Neural progenitor cell (in vitro differentiated cells): ENCODE results near the gene SERPINE2. TPM values are rescaled to one million over a fixed set of nuclear protein-coding genes. Genes with fewer than 3 reads are reported as not detected.

Experiments used
- DNase-seq: peaks from one replicate; pipeline ENCODE4 v3.0.0-alpha.2; 2016; ENCODE audit warnings: low spot score
- H2AFZ ChIP-seq: fragments of 200-600 bp; sonication (generic); replicated peaks from 2 replicates; pipeline ENCODE4 v1.6.1; 2016; ENCODE audit warnings: antibody characterized with exemption
- H3F3A ChIP-seq: fragments of 200-600 bp; sonication (generic); 2 replicates; pipeline ENCODE4 v1.6.1; 2016; ENCODE audit warnings: antibody characterized with exemption, low read depth
- H3K27ac ChIP-seq: fragments of 200-600 bp; sonication (generic); 2 replicates; pipeline ENCODE4 v1.5.1; 2016; ENCODE audit warnings: mild to moderate bottlenecking
- H3K27me3 ChIP-seq: fragments of 200-600 bp; sonication (generic); 2 replicates; pipeline ENCODE4 v1.6.1; 2016; ENCODE audit warnings: mild to moderate bottlenecking, moderate library complexity
- H3K36me3 ChIP-seq: fragments of 200-600 bp; sonication (generic); 2 replicates; pipeline ENCODE4 v1.5.1; 2016
- H3K4me1 ChIP-seq: fragments of 200-600 bp; sonication (generic); 2 replicates; pipeline ENCODE4 v1.6.1; 2016; ENCODE audit warnings: mixed run types
- H3K4me2 ChIP-seq: fragments of 200-600 bp; sonication (generic); 2 replicates; pipeline ENCODE4 v1.6.1; 2016
- H3K4me3 ChIP-seq: fragments of 200-600 bp; sonication (generic); 2 replicates; pipeline ENCODE4 v1.5.1; 2016
- H3K79me2 ChIP-seq: fragments of 200-600 bp; sonication (generic); 2 replicates; pipeline ENCODE4 v1.6.1; 2016; ENCODE audit warnings: low read depth
- H3K9ac ChIP-seq: fragments of 200-600 bp; sonication (generic); 2 replicates; pipeline ENCODE4 v1.6.1; 2016
- H3K9me3 ChIP-seq: fragments of 200-600 bp; sonication (generic); 2 replicates; pipeline ENCODE4 v1.5.1; 2016; ENCODE audit warnings: low read depth
- H4K20me1 ChIP-seq: fragments of 200-600 bp; sonication (generic); 2 replicates; pipeline ENCODE4 v1.6.1; 2016; ENCODE audit warnings: low read depth
- H3K27ac Mint-ChIP-seq: 3 replicates; pipeline ENCODE4 v1.8.0; 2021; ENCODE audit warnings: mixed read lengths
- H3K27me3 Mint-ChIP-seq: 2 replicates; pipeline ENCODE4 v1.8.0; 2022; ENCODE audit warnings: low read depth, mild to moderate bottlenecking, inconsistent platforms, moderate library complexity, mixed read lengths; ENCODE audit not compliant: insufficient read depth
- H3K36me3 Mint-ChIP-seq: 3 replicates; pipeline ENCODE4 v1.8.0; 2021; ENCODE audit warnings: mixed read lengths
- H3K4me1 Mint-ChIP-seq: 3 replicates; pipeline ENCODE4 v1.8.0; 2021; ENCODE audit warnings: mixed read lengths
- H3K4me3 Mint-ChIP-seq: 3 replicates; pipeline ENCODE4 v1.8.0; 2021; ENCODE audit warnings: mild to moderate bottlenecking, moderate library complexity, mixed read lengths
- H3K9me3 Mint-ChIP-seq: 3 replicates; pipeline ENCODE4 v1.8.0; 2020; ENCODE audit warnings: mixed read lengths
- EZH2 ChIP-seq: fragments of 200-600 bp; sonication (generic); IDR thresholded peaks from 2 replicates; pipeline ENCODE4 v1.6.1; 2017; ENCODE audit warnings: antibody characterized with exemption, mild to moderate bottlenecking, moderate library complexity
- EZH2phosphoT487 ChIP-seq: fragments of 200-600 bp; sonication (generic); IDR thresholded peaks from 2 replicates; pipeline ENCODE4 v1.6.1; 2017; ENCODE audit warnings: antibody characterized with exemption
- total RNA-seq: library from RNA; depleted of rRNA; stranded (reverse); fragments of >200 nt; gene quantifications from 2 replicates; pipeline ENCODE4 v1.2.3, GENCODE V29; 2015; ENCODE audit warnings: low replicate concordance
- TF ChIP-seq, protein P1 (sequence below): fragments of 200-600 bp; sonication (generic); IDR thresholded peaks from 2 replicates; pipeline ENCODE4 v1.5.1; 2017; ENCODE audit warnings: antibody characterized with exemption, mild to moderate bottlenecking

SERPINE2 gene
- total RNA-seq, 1 donor from 2014 or later: 28.8 TPM

GRCh38 chr2:223952280-223952968 lies 86.7 kb downstream of the SERPINE2 start:
- H3K27ac Mint-ChIP-seq: peak overlapping the region; percentile 4
- no peaks in the 10 kb centered on the region for H3K27me3 ChIP-seq
- no peaks in the 10 kb centered on the region for H4K20me1 ChIP-seq
- no peaks in the 10 kb centered on the region for H3K9me3 Mint-ChIP-seq
- H3K9me3 ChIP-seq: no peaks in the 10 kb centered on the region
- H3K4me3 Mint-ChIP-seq: no peak overlapping the region
- H3K9ac ChIP-seq: no peak overlapping the region
- H3F3A ChIP-seq: peaks cover 68% of the 10 kb centered on the region
- H3K36me3 ChIP-seq: no peaks in the 10 kb centered on the region
- peaks cover 6% of the 10 kb centered on the region for H3K27me3 Mint-ChIP-seq
- peak; percentile 89 for DNase-seq
- peaks cover 34% of the 10 kb centered on the region for H3K4me1 Mint-ChIP-seq
- H3K4me2 ChIP-seq: peak overlapping the region; percentile 73
- H3K36me3 Mint-ChIP-seq: no peaks in the 10 kb centered on the region
- peak; percentile 67 for TF ChIP-seq EZH2phosphoT487
- TF ChIP-seq EZH2: no peak
- H3K4me3 ChIP-seq: peak overlapping the region; percentile 15
- H3K4me1 ChIP-seq: peaks cover 65% of the 10 kb centered on the region
- no peak overlapping the region for H2AFZ ChIP-seq
- H3K79me2 ChIP-seq: peaks cover 2% of the 10 kb centered on the region
- H3K27ac ChIP-seq: peak overlapping the region; percentile 99

DNA sequence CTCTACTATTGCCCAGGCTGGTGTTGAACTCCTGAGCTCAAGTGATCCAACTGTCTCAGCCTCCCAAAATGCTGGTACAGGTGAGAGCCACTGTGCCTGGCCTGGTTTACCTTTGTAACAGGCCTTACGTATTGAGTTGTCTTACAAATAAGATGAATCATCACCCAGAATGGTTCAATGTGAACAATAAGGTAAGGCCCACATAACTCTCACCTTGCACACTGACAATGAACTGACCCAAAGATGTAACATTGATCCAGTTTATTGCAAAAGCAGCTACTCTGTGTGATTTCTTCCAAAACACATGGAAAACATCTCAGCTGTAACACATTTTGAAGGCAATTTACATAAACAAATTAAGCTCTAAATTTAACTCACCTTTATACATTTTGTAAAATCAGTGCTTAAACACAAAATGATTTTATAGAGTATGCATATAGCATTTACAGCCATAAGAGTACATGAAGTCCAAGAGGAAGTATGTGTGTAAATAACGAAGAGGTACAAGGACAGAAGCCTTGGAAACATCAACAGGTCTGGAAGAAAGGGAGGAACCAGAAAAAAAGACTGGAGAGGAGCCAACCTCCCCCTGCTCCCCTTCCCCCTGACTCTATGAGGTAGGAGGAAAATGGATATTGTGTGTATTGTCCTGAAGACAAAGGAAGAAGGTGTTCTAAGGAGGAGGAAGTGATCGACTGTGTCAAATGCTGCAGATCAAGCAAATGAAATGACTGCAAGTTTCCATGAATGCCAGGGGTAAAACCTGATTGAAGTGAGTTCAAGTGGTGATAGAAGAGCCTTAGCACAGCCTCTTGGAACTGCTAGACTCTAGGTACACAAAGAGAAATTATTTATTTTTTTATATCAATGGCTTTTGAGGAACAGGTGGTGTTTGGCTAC lies 88.4 kb downstream of the SERPINE2 start:
- TF ChIP-seq EZH2phosphoT487: no peak
- no peak for TF ChIP-seq EZH2
- TF ChIP-seq, protein P1, sequence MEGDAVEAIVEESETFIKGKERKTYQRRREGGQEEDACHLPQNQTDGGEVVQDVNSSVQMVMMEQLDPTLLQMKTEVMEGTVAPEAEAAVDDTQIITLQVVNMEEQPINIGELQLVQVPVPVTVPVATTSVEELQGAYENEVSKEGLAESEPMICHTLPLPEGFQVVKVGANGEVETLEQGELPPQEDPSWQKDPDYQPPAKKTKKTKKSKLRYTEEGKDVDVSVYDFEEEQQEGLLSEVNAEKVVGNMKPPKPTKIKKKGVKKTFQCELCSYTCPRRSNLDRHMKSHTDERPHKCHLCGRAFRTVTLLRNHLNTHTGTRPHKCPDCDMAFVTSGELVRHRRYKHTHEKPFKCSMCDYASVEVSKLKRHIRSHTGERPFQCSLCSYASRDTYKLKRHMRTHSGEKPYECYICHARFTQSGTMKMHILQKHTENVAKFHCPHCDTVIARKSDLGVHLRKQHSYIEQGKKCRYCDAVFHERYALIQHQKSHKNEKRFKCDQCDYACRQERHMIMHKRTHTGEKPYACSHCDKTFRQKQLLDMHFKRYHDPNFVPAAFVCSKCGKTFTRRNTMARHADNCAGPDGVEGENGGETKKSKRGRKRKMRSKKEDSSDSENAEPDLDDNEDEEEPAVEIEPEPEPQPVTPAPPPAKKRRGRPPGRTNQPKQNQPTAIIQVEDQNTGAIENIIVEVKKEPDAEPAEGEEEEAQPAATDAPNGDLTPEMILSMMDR: no peak
- Mint-ChIP-seq H3K4me1 (peaks cover 37% of the 10 kb centered on the region), H3K4me3 (no peak overlapping the region), H3K9me3 (no peaks in the 10 kb centered on the region), H3K27ac (peak overlapping the region; percentile 40), H3K36me3 (no peaks in the 10 kb centered on the region), H3K27me3 (no peaks in the 10 kb centered on the region)
- no peaks in the 10 kb centered on the region for H3K9me3 ChIP-seq
- no peaks in the 10 kb centered on the region for H4K20me1 ChIP-seq
- H3F3A ChIP-seq: peaks cover 63% of the 10 kb centered on the region
- peaks cover 64% of the 10 kb centered on the region for H3K4me1 ChIP-seq
- H3K27me3 ChIP-seq: no peaks in the 10 kb centered on the region
- H3K36me3 ChIP-seq: no peaks in the 10 kb centered on the region
- no peaks in the 10 kb centered on the region for H3K79me2 ChIP-seq
- H3K4me2 ChIP-seq: peak overlapping the region; percentile 36
- no peak for DNase-seq
- H3K4me3 ChIP-seq: no peak overlapping the region
- peak overlapping the region; percentile 99 for H3K27ac ChIP-seq
- H3K9ac ChIP-seq: no peak overlapping the region
- no peak overlapping the region for H2AFZ ChIP-seq

GRCh38 chr2:223949241-223949840 lies 89.7 kb downstream of the SERPINE2 start:
- Histone ChIP-seq H3K36me3 (no peaks in the 10 kb centered on the region), H3F3A (peaks cover 59% of the 10 kb centered on the region), H3K4me1 (peaks cover 63% of the 10 kb centered on the region), H3K9ac (no peak overlapping the region), H3K9me3 (no peaks in the 10 kb centered on the region), H3K27ac (no peak overlapping the region), H2AFZ (no peak overlapping the region), H3K4me2 (no peak overlapping the region), H3K79me2 (peaks cover 8% of the 10 kb centered on the region), H4K20me1 (peaks cover 2% of the 10 kb centered on the region), H3K4me3 (no peak overlapping the region), H3K27me3 (no peaks in the 10 kb centered on the region)
- TF ChIP-seq, protein P1: no peak
- TF ChIP-seq EZH2 (no peak), EZH2phosphoT487 (no peak)
- H3K27ac Mint-ChIP-seq: no peak overlapping the region
- H3K9me3 Mint-ChIP-seq: no peaks in the 10 kb centered on the region
- peaks cover 2% of the 10 kb centered on the region for H3K27me3 Mint-ChIP-seq
- no peaks in the 10 kb centered on the region for H3K36me3 Mint-ChIP-seq
- no peak for DNase-seq
- peaks cover 37% of the 10 kb centered on the region for H3K4me1 Mint-ChIP-seq
- H3K4me3 Mint-ChIP-seq: no peak overlapping the region
